NCI-H128 (cell line): Measurements from ENCODE around the gene NLN.
"Not testable (repeated sequence)": the region's sequence is repeated elsewhere in the genome, so short reads cannot be mapped to it uniquely, and the experiment has no call there.

ENCODE experiments used
- DNase-seq: peaks from one replicate; lab custom pipeline; 2025; ENCODE audit not compliant: unreplicated experiment; lab: John Stamatoyannopoulos, UW

Gene NLN

GRCh38 chr5:65769539-65769938 lies 47.5 kb downstream of the NLN start:
- DNase-seq, result no peak

- no peak for DNase-seq
Observed at GRCh38 chr5:65771266-65771665, 49.3 kb downstream of the NLN start.

- DNase-seq, result not testable (repeated sequence)
Observed at GRCh38 chr5:65772963-65773362, 51.0 kb downstream of the NLN start.

- DNase-seq, result no peak
Observed at GRCh38 chr5:65774346-65774745, 52.3 kb downstream of the NLN start.

- DNase-seq, result no peak
Observed at GRCh38 chr5:65775476-65775875, 53.5 kb downstream of the NLN start.

- DNase-seq, result no peak
Observed at GRCh38 chr5:65776441-65777141, 54.6 kb downstream of the NLN start.

GRCh38 chr5:65778126-65778525 lies 56.1 kb downstream of the NLN start:
- no peak for DNase-seq

GRCh38 chr5:65779643-65780042 lies 57.6 kb downstream of the NLN start:
- DNase-seq, result no peak

GRCh38 chr5:65788296-65788695 lies 66.3 kb downstream of the NLN start:
- DNase-seq, result not testable (repeated sequence)

- DNase-seq, result no peak
Observed at GRCh38 chr5:65790371-65791163, 68.6 kb downstream of the NLN start.

- no peak for DNase-seq
Observed at GRCh38 chr5:65791712-65792673, 70.0 kb downstream of the NLN start.

- no peak for DNase-seq
Observed at GRCh38 chr5:65796269-65796668, 74.3 kb downstream of the NLN start.

- DNase-seq, result no peak
Observed at GRCh38 chr5:65796751-65797316, 74.8 kb downstream of the NLN start.

GRCh38 chr5:65797481-65797880 lies 75.5 kb downstream of the NLN start:
- DNase-seq, result no peak

GRCh38 chr5:65799857-65800256 lies 77.9 kb downstream of the NLN start:
- DNase-seq, result no peak

- DNase-seq, result no peak
Observed at GRCh38 chr5:65800775-65801174, 78.8 kb downstream of the NLN start.

GRCh38 chr5:65801352-65801783 lies 79.4 kb downstream of the NLN start:
- DNase-seq, result no peak

- DNase-seq, result no peak
Observed at GRCh38 chr5:65802080-65802479, 80.1 kb downstream of the NLN start.

- DNase-seq, result no peak
Observed at GRCh38 chr5:65802820-65803219, 80.8 kb downstream of the NLN start.

- no peak for DNase-seq
Observed at GRCh38 chr5:65803699-65804391, 81.8 kb downstream of the NLN start.
